BJ (cell line): ENCODE measurements around the gene FCER1G. TPM values are rescaled to one million over a fixed set of nuclear protein-coding genes. Genes with fewer than 3 reads are reported as not detected.

Source experiments
- CTCF ChIA-PET: fragments of 350-600 bp; formaldehyde crosslinking; extraction: SDS; loops from one replicate; lab custom pipeline; 2021; ENCODE audit warnings: antibody characterized with exemption, inconsistent platforms; lab: Yijun Ruan, JAX
- POLR2A ChIA-PET: fragments of 300-600 bp; sonication (Branson Sonifier 250); formaldehyde crosslinking; extraction: SDS; loops from one replicate; lab custom pipeline; 2021; ENCODE audit warnings: antibody characterized with exemption; lab: Charles Lee
- DNase-seq: peaks from one replicate; pipeline ENCODE4 v3.0.0-alpha.2; 2011; ENCODE audit warnings: low read depth
- H3K27me3 ChIP-seq: 2 replicates; pipeline ENCODE4 v1.6.0; 2011; ENCODE audit warnings: low read length; ENCODE audit not compliant: control insufficient read depth, insufficient read depth
- H3K36me3 ChIP-seq: 2 replicates; pipeline ENCODE4 v1.5.1; 2011; ENCODE audit warnings: low read length; ENCODE audit not compliant: control insufficient read depth, insufficient read depth
- H3K4me3 ChIP-seq: 2 replicates; pipeline ENCODE4 v1.5.1; 2011; ENCODE audit warnings: low read depth, mild to moderate bottlenecking, control low read depth, low read length
- polyA plus RNA-seq: library from polyadenylated mRNA; depleted of rRNA; stranded (reverse); fragments of >200 nt; gene quantifications from 2 replicates; pipeline ENCODE4 v1.2.3, GENCODE V29; 2011; rRNA removed
- TF ChIP-seq, protein P1 (sequence below): IDR thresholded peaks from 2 replicates; pipeline ENCODE4 v1.5.1; 2011; ENCODE audit warnings: low read depth, mild to moderate bottlenecking, control low read depth, inconsistent platforms, low read length, moderate library complexity; ENCODE audit not compliant: insufficient read depth

FCER1G gene
- polyA plus RNA-seq, 1 experiment = 0.38 TPM

DNA sequence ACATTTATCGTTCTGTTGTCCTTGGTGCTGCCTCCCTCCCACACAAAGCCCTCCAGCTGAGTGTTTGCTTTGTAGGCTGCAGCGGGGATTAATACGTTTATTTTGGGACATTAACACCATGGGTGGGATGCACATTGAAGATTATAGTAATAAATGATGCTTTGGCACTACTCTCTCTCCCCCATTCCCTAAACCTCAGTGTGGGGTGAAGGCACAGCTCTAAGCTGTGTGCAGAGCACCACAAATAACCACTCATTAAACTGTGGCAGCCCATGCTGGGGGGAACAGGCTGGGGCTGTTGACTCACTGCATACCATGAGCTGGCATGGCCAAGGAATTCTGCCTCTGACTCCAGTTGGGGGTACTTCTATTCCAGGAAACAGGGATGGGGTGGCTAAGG is 51.1 kb downstream of the FCER1G start:
- H3K27me3 ChIP-seq = peaks cover 6% of the 10 kb centered on the region
- CTCF ChIA-PET = interaction anchor here (0.9 to 1.5 kb wide), 5 partner anchors 16 to 40 kb away, joined by 3 to 5 read pairs (median 4); no protein-coding TSS in a partner anchor
- H3K36me3 ChIP-seq = no peaks in the 10 kb centered on the region
- no peak for DNase-seq
- POLR2A ChIA-PET = no interaction called here
- no peak overlapping the region for H3K4me3 ChIP-seq
- TF ChIP-seq, protein P1, sequence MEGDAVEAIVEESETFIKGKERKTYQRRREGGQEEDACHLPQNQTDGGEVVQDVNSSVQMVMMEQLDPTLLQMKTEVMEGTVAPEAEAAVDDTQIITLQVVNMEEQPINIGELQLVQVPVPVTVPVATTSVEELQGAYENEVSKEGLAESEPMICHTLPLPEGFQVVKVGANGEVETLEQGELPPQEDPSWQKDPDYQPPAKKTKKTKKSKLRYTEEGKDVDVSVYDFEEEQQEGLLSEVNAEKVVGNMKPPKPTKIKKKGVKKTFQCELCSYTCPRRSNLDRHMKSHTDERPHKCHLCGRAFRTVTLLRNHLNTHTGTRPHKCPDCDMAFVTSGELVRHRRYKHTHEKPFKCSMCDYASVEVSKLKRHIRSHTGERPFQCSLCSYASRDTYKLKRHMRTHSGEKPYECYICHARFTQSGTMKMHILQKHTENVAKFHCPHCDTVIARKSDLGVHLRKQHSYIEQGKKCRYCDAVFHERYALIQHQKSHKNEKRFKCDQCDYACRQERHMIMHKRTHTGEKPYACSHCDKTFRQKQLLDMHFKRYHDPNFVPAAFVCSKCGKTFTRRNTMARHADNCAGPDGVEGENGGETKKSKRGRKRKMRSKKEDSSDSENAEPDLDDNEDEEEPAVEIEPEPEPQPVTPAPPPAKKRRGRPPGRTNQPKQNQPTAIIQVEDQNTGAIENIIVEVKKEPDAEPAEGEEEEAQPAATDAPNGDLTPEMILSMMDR = no peak

DNA sequence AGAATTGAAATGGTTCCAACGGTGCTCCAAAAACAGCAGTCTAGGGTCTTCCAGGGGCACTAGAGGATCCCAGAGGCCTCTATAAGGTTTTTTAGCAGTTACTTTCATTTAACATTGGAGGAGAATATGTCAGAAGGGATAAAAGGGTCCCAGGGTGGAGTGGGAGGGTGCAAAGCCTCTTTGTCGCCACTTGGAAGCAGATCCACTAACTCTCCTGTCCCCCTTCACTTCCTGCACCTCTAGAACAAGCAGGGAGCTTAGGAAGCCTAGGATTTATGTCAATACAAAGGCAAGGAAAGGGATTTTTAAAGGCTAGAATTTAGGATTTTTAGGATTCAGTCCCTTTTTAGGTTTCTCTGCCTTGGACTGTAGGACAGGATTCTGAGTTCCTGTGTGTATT is 51.7 kb downstream of the FCER1G start:
- Histone ChIP-seq H3K27me3 (peaks cover under 1% of the 10 kb centered on the region), H3K4me3 (no peak overlapping the region), H3K36me3 (no peaks in the 10 kb centered on the region)
- DNase-seq = no peak
- POLR2A ChIA-PET = no interaction called here
- TF ChIP-seq, protein P1 = no peak
- CTCF ChIA-PET = interaction anchor here (0.9 to 1.1 kb wide), 4 partner anchors 24 to 40 kb away, joined by 4 to 5 read pairs (median 4); no protein-coding TSS in a partner anchor

DNA sequence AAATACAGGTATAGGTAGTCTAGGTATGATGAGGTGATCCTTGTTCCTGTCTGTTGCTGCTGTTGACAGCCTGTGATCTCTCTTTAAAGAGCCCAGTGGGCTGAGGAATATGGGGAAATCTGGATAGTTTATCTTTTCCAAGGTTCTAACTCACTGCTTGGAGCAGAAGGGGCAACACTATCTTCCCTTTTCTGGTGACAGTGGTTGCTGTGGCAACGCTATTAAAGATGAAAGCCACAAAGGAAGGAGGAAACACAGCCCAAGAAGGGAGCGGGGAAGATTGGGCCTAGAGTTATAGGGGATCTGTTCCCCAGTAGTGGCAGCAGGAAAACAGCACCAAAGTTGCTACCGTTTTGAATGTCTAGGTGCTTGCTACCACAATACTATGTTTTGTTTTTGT is 52.2 kb downstream of the FCER1G start:
- Histone ChIP-seq H3K36me3 (no peaks in the 10 kb centered on the region), H3K27me3 (no peaks in the 10 kb centered on the region; the same call in none of the 2 replicates), H3K4me3 (no peak overlapping the region)
- TF ChIP-seq, protein P1 = no peak
- ChIA-PET CTCF (interaction anchor here (0.9 to 1.0 kb wide), 2 partner anchors 24 to 39 kb away, joined by 4 to 5 read pairs; no protein-coding TSS in a partner anchor), POLR2A (no interaction called here)
- no peak for DNase-seq

Other genes starting within 250 kb of the FCER1G start
- 1.3 and 1.8 TPM in 2 replicates for gene F11R, start 194.1 kb upstream of the FCER1G start, polyA plus RNA-seq
- 0.22 and 0.26 TPM in 2 replicates for gene TSTD1, start 176.3 kb upstream of the FCER1G start, polyA plus RNA-seq
- 33.0 and 40.4 TPM in 2 replicates for gene USF1, start 169.3 kb upstream of the FCER1G start, polyA plus RNA-seq
- not detected in 2 replicates for gene ARHGAP30, start 145.4 kb upstream of the FCER1G start, polyA plus RNA-seq
- gene NECTIN4, start 125.7 kb upstream of the FCER1G start, polyA plus RNA-seq = 0.05 TPM in 1 of 2 replicates, not detected in the other
- 3.9 and 5.8 TPM in 2 replicates for gene KLHDC9, start 116.9 kb upstream of the FCER1G start, polyA plus RNA-seq
- 32.9 and 66.0 TPM in 2 replicates for gene PFDN2, start 97.3 kb upstream of the FCER1G start, polyA plus RNA-seq
- gene NIT1, start 97.2 kb upstream of the FCER1G start, polyA plus RNA-seq = 24.2 and 36.7 TPM in 2 replicates
- 46.4 and 74.0 TPM in 2 replicates for gene DEDD, start 82.6 kb upstream of the FCER1G start, polyA plus RNA-seq
- 89.4 and 134 TPM in 2 replicates for gene UFC1, start 61.3 kb upstream of the FCER1G start, polyA plus RNA-seq
- gene USP21, start 55.8 kb upstream of the FCER1G start, polyA plus RNA-seq = 13.5 and 19.3 TPM in 2 replicates
- 17.6 and 29.7 TPM in 2 replicates for gene PPOX, start 48.9 kb upstream of the FCER1G start, polyA plus RNA-seq
- gene B4GALT3, start 37.8 kb upstream of the FCER1G start, polyA plus RNA-seq = 24.7 and 39.0 TPM in 2 replicates
- 0.99 and 1.3 TPM in 2 replicates for gene ADAMTS4, start 16.2 kb upstream of the FCER1G start, polyA plus RNA-seq
- gene NDUFS2, start 12.9 kb upstream of the FCER1G start, polyA plus RNA-seq = 129 TPM in 2 replicates
- not detected in 2 replicates for gene APOA2, start 8.3 kb downstream of the FCER1G start, polyA plus RNA-seq
- gene TOMM40L, start 10.8 kb downstream of the FCER1G start, polyA plus RNA-seq = 9.6 and 13.1 TPM in 2 replicates
- gene NR1I3, start 22.9 kb downstream of the FCER1G start, polyA plus RNA-seq = not detected in 2 replicates
- gene PCP4L1, start 43.5 kb downstream of the FCER1G start, polyA plus RNA-seq = not detected in 2 replicates
- gene MPZ, start 94.7 kb downstream of the FCER1G start, polyA plus RNA-seq = 0.42 and 0.69 TPM in 2 replicates
- gene SDHC, start 99.1 kb downstream of the FCER1G start, polyA plus RNA-seq = 275 and 315 TPM in 2 replicates
- gene CFAP126, start 152.6 kb downstream of the FCER1G start, polyA plus RNA-seq = not detected in 2 replicates